PC-3 (cell line): ENCODE measurements around the gene CRLF2. TPM values are rescaled to one million over a fixed set of nuclear protein-coding genes. Genes with fewer than 3 reads are reported as not detected.

Experiments used
- ATAC-seq: fragments of 200-7000 bp; cut with Tn5 transposase; 2 replicates; pipeline ENCODE4 v1.9.1; 2020; ENCODE audit warnings: mild to moderate bottlenecking, moderate library complexity
- BruUV-seq: library from RNA; stranded (reverse); fragments of 400-500 nt; replicated peaks from 2 replicates; lab custom pipeline; 2021; lab: Mats Ljungman, UMichigan
- CTCF ChIA-PET: fragments of 300-600 bp; sonication (Branson Sonifier 250); formaldehyde crosslinking; loops from one replicate; lab custom pipeline; 2022; ENCODE audit warnings: antibody characterized with exemption; lab: Charles Lee
- POLR2A ChIA-PET: fragments of 300-600 bp; sonication (Branson Sonifier 250); formaldehyde crosslinking; loops from one replicate; lab custom pipeline; 2022; ENCODE audit warnings: antibody characterized with exemption; ENCODE audit not compliant: unreplicated experiment; lab: Charles Lee
- DNase-seq: peaks from one replicate; pipeline ENCODE4 v3.0.0-alpha.2; 2015
- H2AFZ ChIP-seq: fragments of 300-600 bp; sonication (generic); 2 replicates; pipeline ENCODE4 v1.6.0; 2016; ENCODE audit warnings: antibody characterized with exemption, low read length
- H3F3A ChIP-seq: fragments of 300-600 bp; sonication (generic); one replicate; pipeline ENCODE4 v1.6.0; 2017; ENCODE audit warnings: antibody characterized with exemption, low read length, control low read depth, mild to moderate bottlenecking; ENCODE audit not compliant: unreplicated experiment
- H3K27ac ChIP-seq: fragments of 300-600 bp; sonication (generic); 2 replicates; pipeline ENCODE4 v1.5.1; 2016; ENCODE audit warnings: mild to moderate bottlenecking, low read length
- H3K27me3 ChIP-seq: fragments of 300-600 bp; sonication (generic); 2 replicates; pipeline ENCODE4 v1.6.1; 2016; ENCODE audit warnings: low read length, mixed read lengths
- H3K36me3 ChIP-seq: fragments of 300-600 bp; sonication (generic); 2 replicates; pipeline ENCODE4 v1.6.1; 2016; ENCODE audit warnings: low read depth, mixed run types, low read length, mixed read lengths
- H3K4me1 ChIP-seq: fragments of 300-600 bp; sonication (generic); 2 replicates; pipeline ENCODE4 v1.5.1; 2016; ENCODE audit warnings: low read length; ENCODE audit not compliant: insufficient read depth
- H3K4me2 ChIP-seq: fragments of 300-600 bp; sonication (generic); 2 replicates; pipeline ENCODE4 v1.6.0; 2016; ENCODE audit warnings: low read length
- H3K4me3 ChIP-seq: fragments of 300-600 bp; sonication (generic); 2 replicates; pipeline ENCODE4 v1.5.1; 2016; ENCODE audit warnings: mild to moderate bottlenecking, low read length, mixed read lengths
- H3K79me2 ChIP-seq: fragments of 300-600 bp; sonication (generic); 2 replicates; pipeline ENCODE4 v1.6.1; 2017; ENCODE audit warnings: low read length, mixed read lengths
- H3K9ac ChIP-seq: fragments of 300-600 bp; sonication (generic); 2 replicates; pipeline ENCODE4 v1.6.0; 2016; ENCODE audit warnings: mild to moderate bottlenecking, low read length
- H3K9me2 ChIP-seq: fragments of 300-600 bp; sonication (generic); replicated peaks from 2 replicates; pipeline ENCODE4 v1.6.1; 2016; ENCODE audit warnings: mixed run types, low read length, mixed read lengths
- H3K9me3 ChIP-seq: fragments of 300-600 bp; sonication (generic); 2 replicates; pipeline ENCODE4 v1.6.1; 2016; ENCODE audit warnings: low read length, mixed read lengths
- H4K20me1 ChIP-seq: fragments of 300-600 bp; sonication (generic); 2 replicates; pipeline ENCODE4 v1.6.1; 2016; ENCODE audit warnings: low read length, mixed read lengths
- CTCF ChIP-seq: fragments of 300-600 bp; sonication (generic); conservative IDR thresholded peaks from 2 replicates; pipeline ENCODE4 v1.5.1; 2017; ENCODE audit warnings: antibody characterized with exemption, low read depth, mild to moderate bottlenecking, low read length
- EZH2 ChIP-seq: fragments of 300-600 bp; sonication (generic); IDR thresholded peaks from one replicate; pipeline ENCODE4 v1.6.1; 2017; ENCODE audit warnings: antibody characterized with exemption, mild to moderate bottlenecking, low read length; ENCODE audit not compliant: unreplicated experiment
- EZH2phosphoT487 ChIP-seq: fragments of 300-600 bp; sonication (generic); IDR thresholded peaks from 2 replicates; pipeline ENCODE4 v1.6.1; 2018; ENCODE audit warnings: mild to moderate bottlenecking, antibody characterized with exemption, low read length, borderline replicate concordance
- intact Hi-C: fragments of 100-400 bp; cut with micrococcal nuclease; formaldehyde crosslinking; loops from 2 replicates; pipeline ENCODE4 v1.9.0; 2023
- total RNA-seq: library from RNA; depleted of rRNA; stranded (reverse); fragments of >200 nt; gene quantifications from 2 replicates; pipeline ENCODE4 v1.2.3, GENCODE V29; 2014

CRLF2 gene
- total RNA-seq, 1 experiment from 2014 or later = not detected

- TF ChIP-seq CTCF = no peak
- TF ChIP-seq EZH2phosphoT487 = no peak
- no peak for TF ChIP-seq EZH2
- intact Hi-C loops = no loop called here
- no peak for DNase-seq
- Histone ChIP-seq H3K9me3 (no peaks in the 10 kb centered on the region), H3K4me2 (peak overlapping the region; percentile 79), H4K20me1 (no peaks in the 10 kb centered on the region), H3K4me1 (peaks cover 8% of the 10 kb centered on the region), H3F3A (no peaks in the 10 kb centered on the region), H3K27ac (no peak overlapping the region), H3K4me3 (no peak overlapping the region; the same call in 1 of the 2 replicates), H3K79me2 (no peaks in the 10 kb centered on the region), H3K9ac (no peak overlapping the region), H3K27me3 (no peaks in the 10 kb centered on the region), H2AFZ (no peak overlapping the region), H3K36me3 (no peaks in the 10 kb centered on the region), H3K9me2 (no peaks in the 10 kb centered on the region)
- POLR2A ChIA-PET = no interaction called here
- CTCF ChIA-PET = no interaction called here
- BruUV-seq = no TSS peak
- ATAC-seq = no peak
Observed at GRCh38 chrX:1207496-1208025, 4.9 kb downstream of the CRLF2 start.

GRCh38 chrX:1205681-1206611, 6.5 kb downstream of the CRLF2 start:
- no peak overlapping the region for H3K27ac ChIP-seq
- DNase-seq (peak; percentile 57), ATAC-seq (no peak)
- H4K20me1 ChIP-seq = no peaks in the 10 kb centered on the region
- H3K4me3 ChIP-seq = no peak overlapping the region
- H3K27me3 ChIP-seq = no peaks in the 10 kb centered on the region
- no TSS peak for BruUV-seq
- H2AFZ ChIP-seq = 0 out of 2 replicates have a peak overlapping the region, but pooled peaks have one; percentile 49
- H3K79me2 ChIP-seq = no peaks in the 10 kb centered on the region
- no peaks in the 10 kb centered on the region for H3K9me2 ChIP-seq
- TF ChIP-seq EZH2 = no peak
- no peak for TF ChIP-seq EZH2phosphoT487
- TF ChIP-seq CTCF = no peak
- ChIA-PET CTCF (no interaction called here), POLR2A (no interaction called here)
- no peak overlapping the region for H3K9ac ChIP-seq
- intact Hi-C loops = no loop called here
- H3K9me3 ChIP-seq = no peaks in the 10 kb centered on the region
- H3K4me1 ChIP-seq = peaks cover 8% of the 10 kb centered on the region
- H3F3A ChIP-seq = no peaks in the 10 kb centered on the region
- H3K4me2 ChIP-seq = peak overlapping the region; percentile 39
- no peaks in the 10 kb centered on the region for H3K36me3 ChIP-seq

- TF ChIP-seq CTCF = no peak
- no peak for TF ChIP-seq EZH2phosphoT487
- no peak for TF ChIP-seq EZH2
- H3K9me3 ChIP-seq = no peaks in the 10 kb centered on the region
- no peak overlapping the region for H3K9ac ChIP-seq
- ChIA-PET CTCF (no interaction called here), POLR2A (no interaction called here)
- no peak overlapping the region for H3K4me3 ChIP-seq
- DNase-seq (no peak), ATAC-seq (no peak)
- no peaks in the 10 kb centered on the region for H3K79me2 ChIP-seq
- H3K4me1 ChIP-seq = no peaks in the 10 kb centered on the region
- no peaks in the 10 kb centered on the region for H3F3A ChIP-seq
- intact Hi-C loops = no loop called here
- H2AFZ ChIP-seq = no peak overlapping the region
- no peaks in the 10 kb centered on the region for H3K36me3 ChIP-seq
- no peaks in the 10 kb centered on the region for H3K9me2 ChIP-seq
- H3K4me2 ChIP-seq = no peak overlapping the region
- H4K20me1 ChIP-seq = no peaks in the 10 kb centered on the region
- H3K27ac ChIP-seq = no peak overlapping the region
- H3K27me3 ChIP-seq = no peaks in the 10 kb centered on the region
- BruUV-seq = no TSS peak
Observed at GRCh38 chrX:1202251-1202650, 10.2 kb downstream of the CRLF2 start.
